Measurements from ENCODE around the gene SMG7.

GRCh38 chr1:183554577-183554976, 82.3 kb downstream of the SMG7 start:
- no peak for TF ChIP-seq CTCF (conservative IDR thresholded peaks at IDR 0.05; ENCODE audit: low read length)
- TF ChIP-seq EZH2phosphoT487 (IDR thresholded peaks at IDR 0.05; ENCODE audit: borderline replicate concordance, low read depth, low read length), result no peak
